ENCODE measurements around the gene ACADS.

ACADS gene

DNA sequence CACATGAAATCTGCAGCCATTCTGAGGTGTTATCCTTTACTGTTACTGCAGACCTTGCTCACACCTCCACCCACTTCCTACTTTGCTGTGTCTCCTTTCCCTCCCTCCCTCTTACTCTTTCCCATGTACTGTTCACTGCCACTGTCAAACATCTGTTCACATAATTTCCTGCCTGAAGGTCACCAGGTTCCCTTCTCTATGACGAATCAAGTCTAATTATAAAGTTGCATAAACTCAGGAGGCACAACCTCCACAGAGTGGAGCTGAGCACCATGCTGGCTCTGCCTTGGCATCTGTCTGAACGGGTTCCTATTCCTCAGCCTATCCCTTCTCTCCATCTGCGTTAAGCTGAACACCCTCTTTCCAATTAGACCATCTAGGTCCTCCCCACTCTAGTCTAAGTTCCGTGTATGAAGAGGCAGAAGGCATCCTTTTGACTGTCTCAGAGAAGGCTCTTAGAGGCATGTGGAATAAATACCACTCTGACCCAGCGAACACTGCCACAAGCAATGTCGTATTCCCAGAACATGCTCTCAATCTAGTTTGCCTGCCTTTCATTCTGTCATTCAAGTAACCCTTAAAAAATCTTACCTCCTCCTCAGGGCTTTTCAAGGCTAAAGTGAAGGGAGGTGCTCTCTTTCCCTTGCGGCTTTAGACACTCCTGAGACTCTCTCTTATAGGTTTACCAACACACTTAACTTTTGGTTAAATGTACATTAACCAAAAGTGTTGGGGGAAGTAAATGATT lies 48.7 kb downstream of the ACADS start:
- no peak for DNase-seq (ENCODE audit: insufficient read length, low spot score)
- TF ChIP-seq TAF1 (IDR thresholded peaks at IDR 0.05; ENCODE audit: low read depth, low read length) (no peak), POU2F2 (IDR thresholded peaks at IDR 0.05; ENCODE audit: low read depth, low read length) (no peak), PAX5 (IDR thresholded peaks at IDR 0.05; ENCODE audit: insufficient read depth, low read length, severe bottlenecking) (no peak), POLR2A (IDR thresholded peaks at IDR 0.05; ENCODE audit: low read depth, low read length) (no peak), POLR2AphosphoS5 (IDR thresholded peaks at IDR 0.05; ENCODE audit: low read depth, low read length) (no peak), SPI1 (IDR thresholded peaks at IDR 0.05; ENCODE audit: low read depth, low read length) (no peak)
- FAIRE-seq = peak; percentile 35

DNA sequence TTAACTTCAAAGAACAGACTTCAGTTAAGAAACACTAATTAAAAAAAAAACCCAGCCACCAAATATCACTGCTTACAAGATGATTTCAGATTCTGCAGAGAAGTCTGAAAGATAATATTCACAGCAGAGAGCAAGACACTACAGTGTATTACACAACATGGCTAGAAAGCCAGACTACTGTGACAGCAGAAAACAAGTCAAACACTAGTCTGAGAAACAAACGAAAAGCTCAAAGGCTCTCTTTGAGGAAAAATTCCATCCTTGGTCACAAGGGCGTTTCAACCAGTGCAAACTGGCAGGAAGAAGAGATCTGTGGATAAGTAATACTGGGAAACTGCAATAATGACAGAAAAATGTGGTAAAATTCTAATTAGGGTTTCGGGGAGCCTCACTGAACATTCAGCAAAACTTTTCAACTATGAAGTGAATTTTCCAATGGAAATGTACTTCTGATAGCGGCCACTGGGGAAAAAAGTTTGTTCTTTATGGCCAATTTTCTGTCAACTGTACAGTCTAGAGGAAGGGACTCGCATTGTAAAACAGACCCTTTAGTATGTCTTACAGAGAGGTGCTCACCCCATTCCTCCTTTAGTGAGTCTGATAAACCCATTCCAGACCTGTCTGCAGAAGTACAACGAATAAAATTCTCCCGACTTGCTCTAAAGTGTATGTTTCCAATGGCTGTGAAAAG lies 50.4 kb downstream of the ACADS start:
- no peak for FAIRE-seq
- DNase-seq (ENCODE audit: insufficient read length, low spot score) = no peak
- no peak for TF ChIP-seq PAX5 (IDR thresholded peaks at IDR 0.05; ENCODE audit: insufficient read depth, low read length, severe bottlenecking)
- no peak for TF ChIP-seq TAF1 (IDR thresholded peaks at IDR 0.05; ENCODE audit: low read depth, low read length)
- TF ChIP-seq POU2F2 (IDR thresholded peaks at IDR 0.05; ENCODE audit: low read depth, low read length) = no peak
- TF ChIP-seq SPI1 (IDR thresholded peaks at IDR 0.05; ENCODE audit: low read depth, low read length) = no peak
- TF ChIP-seq POLR2AphosphoS5 (IDR thresholded peaks at IDR 0.05; ENCODE audit: low read depth, low read length) = no peak
- no peak for TF ChIP-seq POLR2A (IDR thresholded peaks at IDR 0.05; ENCODE audit: low read depth, low read length)

DNA sequence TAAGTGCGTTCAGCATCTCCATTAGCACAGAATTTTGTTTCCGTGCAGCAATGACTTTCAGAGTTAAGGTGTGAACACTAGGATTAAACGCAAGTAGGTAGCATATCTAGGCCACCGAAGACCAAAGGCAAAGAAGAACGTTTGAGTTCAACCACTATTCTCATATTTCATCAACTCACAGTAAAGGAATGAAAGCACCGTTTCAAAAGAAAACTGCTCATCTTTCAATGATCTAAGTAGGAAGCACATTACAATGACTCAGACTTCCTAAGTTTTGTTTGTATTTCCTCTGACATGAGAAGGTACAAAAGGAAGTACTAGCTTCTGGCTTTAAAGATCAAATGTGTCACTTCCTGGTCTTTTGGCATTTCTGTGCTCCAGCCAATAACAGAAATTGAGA lies 57.6 kb downstream of the ACADS start:
- FAIRE-seq = no peak

DNA sequence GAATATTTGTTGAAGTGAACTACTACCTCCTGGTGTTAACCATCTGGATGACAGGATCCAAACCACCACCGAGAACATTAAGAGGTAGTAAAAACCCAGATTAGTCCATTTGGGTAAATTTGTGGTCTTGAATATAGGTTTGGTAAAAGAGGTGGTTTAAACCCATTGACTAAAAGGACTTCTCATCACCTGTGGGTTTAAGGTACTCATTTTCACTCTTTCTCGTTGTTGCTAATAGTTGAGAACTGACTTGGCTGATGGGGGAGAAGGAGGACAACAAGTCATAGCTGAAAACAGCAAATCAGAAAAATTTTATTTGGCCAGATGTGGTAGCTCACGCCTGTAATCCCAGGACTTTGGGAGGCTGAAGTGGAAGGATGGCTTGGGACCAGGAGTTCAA lies 59.2 kb downstream of the ACADS start:
- FAIRE-seq (peak; percentile 20), DNase-seq (ENCODE audit: insufficient read length, low spot score) (no peak)
- TF ChIP-seq PAX5 (IDR thresholded peaks at IDR 0.05; ENCODE audit: insufficient read depth, low read length, severe bottlenecking) (no peak), POU2F2 (IDR thresholded peaks at IDR 0.05; ENCODE audit: low read depth, low read length) (no peak), TAF1 (IDR thresholded peaks at IDR 0.05; ENCODE audit: low read depth, low read length) (no peak), POLR2AphosphoS5 (IDR thresholded peaks at IDR 0.05; ENCODE audit: low read depth, low read length) (no peak), POLR2A (IDR thresholded peaks at IDR 0.05; ENCODE audit: low read depth, low read length) (no peak), SPI1 (IDR thresholded peaks at IDR 0.05; ENCODE audit: low read depth, low read length) (no peak)

More for the DNA sequence above, 57.6 kb downstream of the ACADS start:
- TF ChIP-seq POLR2AphosphoS5 (IDR thresholded peaks at IDR 0.05; ENCODE audit: low read depth, low read length) (no peak), POU2F2 (IDR thresholded peaks at IDR 0.05; ENCODE audit: low read depth, low read length) (no peak), POLR2A (IDR thresholded peaks at IDR 0.05; ENCODE audit: low read depth, low read length) (no peak), SPI1 (IDR thresholded peaks at IDR 0.05; ENCODE audit: low read depth, low read length) (no peak), TAF1 (IDR thresholded peaks at IDR 0.05; ENCODE audit: low read depth, low read length) (no peak), PAX5 (IDR thresholded peaks at IDR 0.05; ENCODE audit: insufficient read depth, low read length, severe bottlenecking) (no peak)
- no peak for DNase-seq (ENCODE audit: insufficient read length, low spot score)

DNA sequence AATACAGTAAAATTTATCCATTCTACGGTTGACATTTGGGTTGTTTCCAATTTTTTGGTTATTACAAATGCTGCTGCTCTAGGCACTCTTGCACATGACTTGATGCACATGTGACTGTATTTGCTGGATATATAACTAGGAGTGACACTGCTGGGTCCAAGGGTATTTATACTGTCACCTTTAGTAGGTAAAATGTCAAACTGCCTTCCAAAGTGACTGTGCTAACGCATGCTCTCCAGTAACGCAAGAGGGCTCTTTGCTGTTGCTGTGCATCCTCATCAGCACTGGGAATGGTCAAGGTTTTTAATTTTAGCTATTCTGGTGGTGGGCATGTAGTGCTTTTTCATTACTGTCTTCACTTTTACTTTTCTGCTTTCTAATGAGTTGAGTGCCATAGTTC lies 62.3 kb downstream of the ACADS start:
- FAIRE-seq (no peak), DNase-seq (ENCODE audit: insufficient read length, low spot score) (no peak)
- TF ChIP-seq POLR2AphosphoS5 (IDR thresholded peaks at IDR 0.05; ENCODE audit: low read depth, low read length) = no peak
- TF ChIP-seq SPI1 (IDR thresholded peaks at IDR 0.05; ENCODE audit: low read depth, low read length) = no peak
- TF ChIP-seq POLR2A (IDR thresholded peaks at IDR 0.05; ENCODE audit: low read depth, low read length) = no peak
- TF ChIP-seq PAX5 (IDR thresholded peaks at IDR 0.05; ENCODE audit: insufficient read depth, low read length, severe bottlenecking) = no peak
- TF ChIP-seq POU2F2 (IDR thresholded peaks at IDR 0.05; ENCODE audit: low read depth, low read length) = no peak
- TF ChIP-seq TAF1 (IDR thresholded peaks at IDR 0.05; ENCODE audit: low read depth, low read length) = no peak
